Kidney epithelial cell (primary cell): ENCODE results near the gene ANKH. TPM values are rescaled to one million over a fixed set of nuclear protein-coding genes. Genes with fewer than 3 reads are reported as not detected.

Experiments
- DNase-seq: peaks from one replicate; pipeline ENCODE4 v3.0.0-alpha.2; 2010; ENCODE audit warnings: low read depth
- H3K27me3 ChIP-seq: 2 replicates; pipeline ENCODE4 v1.6.0; 2011; ENCODE audit warnings: low read length; ENCODE audit not compliant: control insufficient read depth, insufficient read depth
- H3K36me3 ChIP-seq: 2 replicates; pipeline ENCODE4 v1.5.1; 2011; ENCODE audit warnings: low read length; ENCODE audit not compliant: control insufficient read depth, insufficient read depth
- H3K4me3 ChIP-seq: 2 replicates; pipeline ENCODE4 v1.5.1; 2011; ENCODE audit warnings: low read depth, mild to moderate bottlenecking, control low read depth, low read length
- CTCF ChIP-seq: IDR thresholded peaks from 2 replicates; pipeline ENCODE4 v1.5.1; 2011; ENCODE audit warnings: mild to moderate bottlenecking, moderate library complexity, low read length, control low read depth, inconsistent platforms; ENCODE audit not compliant: insufficient read depth, poor library complexity, severe bottlenecking
- total RNA-seq: library from RNA; depleted of rRNA; stranded (reverse); fragments of >200 nt; gene quantifications from 2 replicates; pipeline ENCODE4 v1.2.3, GENCODE V29; 2015

The ANKH gene
- total RNA-seq, 1 donor from 2014 or later = 15.8 TPM

- Histone ChIP-seq H3K4me3 (no peak overlapping the region), H3K27me3 (no peaks in the 10 kb centered on the region), H3K36me3 (peaks cover 3% of the 10 kb centered on the region)
- no peak for TF ChIP-seq CTCF
- DNase-seq = no peak
These were observed 184.4 kb downstream of the ANKH start for GRCh38 chr5:14687023-14687665.

- H3K36me3 ChIP-seq = peaks cover 3% of the 10 kb centered on the region
- H3K4me3 ChIP-seq = no peak overlapping the region
- H3K27me3 ChIP-seq = no peaks in the 10 kb centered on the region
- no peak for DNase-seq
- TF ChIP-seq CTCF = no peak
These were observed 185.1 kb downstream of the ANKH start for GRCh38 chr5:14686517-14686916.

- Histone ChIP-seq H3K4me3 (no peak overlapping the region), H3K36me3 (peaks cover 3% of the 10 kb centered on the region), H3K27me3 (no peaks in the 10 kb centered on the region)
- DNase-seq = no peak
- peak; percentile 64 for TF ChIP-seq CTCF
These were observed 185.8 kb downstream of the ANKH start for GRCh38 chr5:14685757-14686156.

GRCh38 chr5:14684757-14685156 is 186.8 kb downstream of the ANKH start:
- peaks cover 3% of the 10 kb centered on the region for H3K36me3 ChIP-seq
- no peak for TF ChIP-seq CTCF

DNA sequence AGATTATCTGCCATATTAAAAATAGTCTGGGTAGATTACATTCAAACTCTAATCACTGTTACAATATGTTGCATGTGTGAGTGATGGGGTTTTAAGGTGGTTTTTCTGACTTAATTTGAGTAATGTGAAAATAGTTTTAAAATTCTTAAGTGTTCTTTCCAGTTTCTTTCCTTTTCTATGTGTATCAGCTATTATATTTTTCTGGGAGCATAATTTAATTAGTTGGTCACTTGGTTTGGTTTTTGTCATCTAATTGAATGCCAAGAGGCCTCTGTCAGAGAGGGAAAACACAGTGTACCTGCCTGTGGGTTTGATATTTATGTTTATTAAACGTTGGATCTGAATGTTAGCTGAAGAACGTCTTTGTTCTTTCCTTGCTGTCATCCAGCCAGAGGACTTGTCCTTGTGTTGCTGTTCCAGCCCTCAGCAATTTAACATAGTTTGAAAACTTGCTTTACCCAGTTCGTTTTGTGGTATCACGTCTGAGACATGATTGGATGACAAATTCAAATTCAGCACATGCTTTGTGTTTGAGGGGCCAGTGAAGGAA is 187.6 kb downstream of the ANKH start:
- Histone ChIP-seq H3K4me3 (no peak overlapping the region), H3K36me3 (peaks cover 3% of the 10 kb centered on the region), H3K27me3 (no peaks in the 10 kb centered on the region)
- TF ChIP-seq CTCF = no peak
- DNase-seq = no peak

More at GRCh38 chr5:14684757-14685156, 186.8 kb downstream of the ANKH start:
- Histone ChIP-seq H3K4me3 (no peak overlapping the region), H3K27me3 (no peaks in the 10 kb centered on the region)
- DNase-seq = no peak
